Breast epithelium (tissue), 4 donors: ENCODE results near the gene ANKRD23. TPM values are rescaled to one million over a fixed set of nuclear protein-coding genes. Genes with fewer than 3 reads are reported as not detected.
"Not testable (repeated sequence)": the region's sequence is repeated elsewhere in the genome, so short reads cannot be mapped to it uniquely, and the experiment has no call there.

Experiments
- DNase-seq, 2 donors: peaks; one replicate each; pipeline ENCODE4 v3.0.0-alpha.2; 2019; ENCODE audit warnings: low spot score in 2 of 2
- H3K27ac ChIP-seq, 2 donors: fragments of 200-600 bp; sonication (generic) in 1 of 2; one replicate each; pipeline ENCODE4 v1.5.1; 2016 to 2019; ENCODE audit warnings: mild to moderate bottlenecking in 1 of 2
- H3K27me3 ChIP-seq, 2 donors: fragments of 200-600 bp; sonication (generic) in 1 of 2; one replicate each; pipeline versions ENCODE4 v1.5.1 to v1.6.0; 2017 to 2019; ENCODE audit warnings: control low read depth in 1 of 2, mild to moderate bottlenecking in 1 of 2
- H3K36me3 ChIP-seq: fragments of 200-600 bp; one replicate; pipeline ENCODE4 v1.5.1; 2019
- H3K4me1 ChIP-seq, 2 donors: fragments of 200-600 bp; sonication (generic); one replicate each; pipeline ENCODE4 v1.5.1; 2016 to 2019; ENCODE audit warnings: control low read depth in 1 of 2
- H3K4me3 ChIP-seq, 3 donors: fragments of 200-600 bp; sonication (generic); 1 replicate in 2 of 3; 2 replicates in 1 of 3; pipeline ENCODE4 v1.5.1; 2016 to 2019; ENCODE audit warnings: mild to moderate bottlenecking in 3 of 3, moderate library complexity in 2 of 3
- H3K9me3 ChIP-seq, 2 donors: fragments of 200-600 bp; sonication (generic) in 1 of 2; one replicate each; pipeline ENCODE4 v1.5.1; 2016 to 2019; ENCODE audit warnings: control low read depth in 1 of 2
- POLR2A ChIP-seq: fragments of 450-650 bp; IDR thresholded peaks from one replicate; pipeline ENCODE4 v1.6.1; 2016; ENCODE audit warnings: antibody characterized with exemption, mild to moderate bottlenecking, moderate library complexity
- POLR2AphosphoS5 ChIP-seq, 3 donors: sonication (generic); formaldehyde crosslinking; IDR thresholded peaks; one replicate each; pipeline ENCODE4 v1.6.1; 2017; ENCODE audit warnings: antibody characterized with exemption in 3 of 3
- intact Hi-C: fragments of 100-400 bp; cut with DNase I; formaldehyde crosslinking; loops from one replicate; pipeline ENCODE4 v1.15.1; 2023; ENCODE audit warnings: low total_unique reads
- total RNA-seq, 3 donors: library from RNA; depleted of rRNA; stranded (reverse); fragments of >200 nt; gene quantifications; one replicate each; pipeline ENCODE4 v1.1.0, GENCODE V29; 2016
- TF ChIP-seq, protein P1 (sequence below), 3 donors: fragments of 450-650 bp; IDR thresholded peaks; one replicate each; pipeline ENCODE4 v1.5.1; 2016 to 2017; ENCODE audit warnings: antibody characterized with exemption in 3 of 3, mild to moderate bottlenecking in 3 of 3, moderate library complexity in 3 of 3

The ANKRD23 gene
- total RNA-seq, 3 donors from 2014 or later = 3.5 to 9.4 (median 7.2) TPM

DNA sequence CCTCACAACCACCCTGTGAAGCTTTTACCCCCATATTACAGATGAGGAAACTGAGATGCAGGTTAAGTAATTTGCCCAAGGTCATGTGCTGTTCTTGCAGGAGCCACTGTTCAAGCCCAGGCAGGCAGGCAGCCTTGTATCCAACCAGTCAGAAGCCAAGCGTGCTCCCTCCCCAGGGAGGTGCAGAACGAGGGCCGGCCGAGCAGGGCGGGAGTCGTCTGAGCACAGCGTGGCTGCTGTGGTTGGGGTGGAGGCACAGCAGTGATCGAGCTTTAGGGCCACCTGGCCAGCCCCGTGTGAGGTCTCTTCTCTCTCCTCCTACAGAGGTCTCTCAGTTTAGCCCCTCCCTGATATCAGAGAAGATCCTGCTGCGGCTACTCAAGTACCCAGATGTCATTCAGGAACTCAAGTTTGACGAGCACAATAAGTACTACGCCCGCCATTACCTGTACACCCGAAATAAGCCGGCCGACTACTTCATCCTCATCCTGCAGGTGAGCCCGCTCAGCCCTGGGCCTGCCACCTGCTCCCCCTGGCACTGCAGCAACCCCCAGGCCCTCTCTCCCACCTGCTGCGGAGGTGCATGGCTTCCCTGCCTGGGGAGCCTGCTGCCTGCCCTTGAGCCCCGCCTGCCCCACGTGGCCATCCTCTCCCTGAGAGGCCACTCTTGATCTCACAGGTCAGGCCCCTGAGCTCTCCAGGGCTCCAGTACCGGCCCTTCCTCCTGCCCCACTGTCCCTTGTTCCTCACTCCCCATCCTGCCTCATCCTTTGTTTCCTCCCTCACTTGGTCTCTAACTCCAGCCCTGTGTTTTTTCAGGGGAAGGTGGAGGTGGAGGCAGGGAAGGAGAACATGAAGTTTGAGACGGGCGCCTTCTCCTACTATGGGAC lies 44.8 kb downstream of the ANKRD23 start:
- intact Hi-C loops = no loop called here
- no peaks in the 10 kb centered on the region for H3K9me3 ChIP-seq
- TF ChIP-seq POLR2AphosphoS5 (IDR thresholded peaks at IDR 0.05) (no peak), POLR2A (no peak)
- TF ChIP-seq, protein P1, sequence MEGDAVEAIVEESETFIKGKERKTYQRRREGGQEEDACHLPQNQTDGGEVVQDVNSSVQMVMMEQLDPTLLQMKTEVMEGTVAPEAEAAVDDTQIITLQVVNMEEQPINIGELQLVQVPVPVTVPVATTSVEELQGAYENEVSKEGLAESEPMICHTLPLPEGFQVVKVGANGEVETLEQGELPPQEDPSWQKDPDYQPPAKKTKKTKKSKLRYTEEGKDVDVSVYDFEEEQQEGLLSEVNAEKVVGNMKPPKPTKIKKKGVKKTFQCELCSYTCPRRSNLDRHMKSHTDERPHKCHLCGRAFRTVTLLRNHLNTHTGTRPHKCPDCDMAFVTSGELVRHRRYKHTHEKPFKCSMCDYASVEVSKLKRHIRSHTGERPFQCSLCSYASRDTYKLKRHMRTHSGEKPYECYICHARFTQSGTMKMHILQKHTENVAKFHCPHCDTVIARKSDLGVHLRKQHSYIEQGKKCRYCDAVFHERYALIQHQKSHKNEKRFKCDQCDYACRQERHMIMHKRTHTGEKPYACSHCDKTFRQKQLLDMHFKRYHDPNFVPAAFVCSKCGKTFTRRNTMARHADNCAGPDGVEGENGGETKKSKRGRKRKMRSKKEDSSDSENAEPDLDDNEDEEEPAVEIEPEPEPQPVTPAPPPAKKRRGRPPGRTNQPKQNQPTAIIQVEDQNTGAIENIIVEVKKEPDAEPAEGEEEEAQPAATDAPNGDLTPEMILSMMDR (IDR thresholded peaks at IDR 0.05) = no peak
- no peak overlapping the region for H3K4me3 ChIP-seq
- H3K4me1 ChIP-seq = no peaks in the 10 kb centered on the region
- no peaks in the 10 kb centered on the region for H3K27me3 ChIP-seq
- H3K36me3 ChIP-seq = no peaks in the 10 kb centered on the region
- H3K27ac ChIP-seq = no peak overlapping the region
- DNase-seq = no peak

DNA sequence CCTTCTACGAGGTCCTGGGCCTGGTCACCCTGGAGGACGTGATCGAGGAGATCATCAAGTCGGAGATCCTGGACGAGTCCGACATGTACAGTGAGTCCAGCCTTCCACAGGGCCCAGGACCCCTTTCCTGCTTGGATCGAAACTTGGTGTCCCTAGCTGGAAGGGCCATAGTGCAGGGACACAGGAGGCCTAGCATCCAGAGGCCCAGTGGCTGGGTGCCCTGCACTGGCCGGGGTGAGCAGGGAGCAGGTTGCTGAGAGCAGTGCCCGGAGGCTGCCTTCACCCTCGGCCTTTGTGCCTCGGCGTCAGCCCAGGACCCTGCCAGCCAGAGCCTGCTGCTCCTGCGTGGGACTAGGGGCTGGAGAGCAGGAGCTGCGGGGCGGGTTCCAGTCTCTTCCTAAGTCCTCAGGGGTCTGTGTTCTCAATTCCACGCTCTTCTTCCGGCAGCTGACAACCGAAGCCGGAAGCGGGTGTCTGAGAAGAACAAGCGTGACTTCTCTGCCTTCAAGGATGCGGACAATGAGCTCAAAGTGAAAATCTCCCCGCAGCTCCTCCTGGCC lies 46.7 kb downstream of the ANKRD23 start:
- intact Hi-C loops = no loop called here
- TF ChIP-seq POLR2A = no peak
- TF ChIP-seq POLR2AphosphoS5 (IDR thresholded peaks at IDR 0.05) = no peak
- Histone ChIP-seq H3K4me1 (no peaks in the 10 kb centered on the region), H3K9me3 (no peaks in the 10 kb centered on the region), H3K27ac (no peak overlapping the region), H3K4me3 (no peak overlapping the region), H3K36me3 (no peaks in the 10 kb centered on the region), H3K27me3 (no peaks in the 10 kb centered on the region)
- DNase-seq = no peak

DNA sequence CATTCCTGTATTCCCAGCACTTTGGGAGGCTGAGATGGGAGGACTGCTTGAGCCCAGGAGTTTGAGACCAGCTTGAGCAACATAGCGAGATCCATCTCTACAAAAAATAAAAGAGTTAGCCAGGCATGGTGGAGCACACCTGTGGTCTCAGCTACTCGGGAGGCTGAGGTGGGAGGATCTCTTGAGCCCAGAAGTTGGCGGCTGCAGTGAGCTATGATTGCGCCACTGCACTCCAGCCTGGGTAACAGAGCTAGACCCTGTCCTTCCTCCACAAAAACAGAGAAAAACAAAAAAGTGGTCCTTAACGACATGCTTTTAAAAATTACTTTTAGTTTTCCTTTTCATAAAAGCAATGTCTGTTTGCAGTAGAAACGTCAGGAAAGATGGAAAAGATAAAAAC lies 47.3 kb downstream of the ANKRD23 start:
- DNase-seq, H3K4me3 ChIP-seq, H3K36me3 ChIP-seq, intact Hi-C loops, H3K27ac ChIP-seq, H3K9me3 ChIP-seq, H3K4me1 ChIP-seq, H3K27me3 ChIP-seq: not testable (repeated sequence)

DNA sequence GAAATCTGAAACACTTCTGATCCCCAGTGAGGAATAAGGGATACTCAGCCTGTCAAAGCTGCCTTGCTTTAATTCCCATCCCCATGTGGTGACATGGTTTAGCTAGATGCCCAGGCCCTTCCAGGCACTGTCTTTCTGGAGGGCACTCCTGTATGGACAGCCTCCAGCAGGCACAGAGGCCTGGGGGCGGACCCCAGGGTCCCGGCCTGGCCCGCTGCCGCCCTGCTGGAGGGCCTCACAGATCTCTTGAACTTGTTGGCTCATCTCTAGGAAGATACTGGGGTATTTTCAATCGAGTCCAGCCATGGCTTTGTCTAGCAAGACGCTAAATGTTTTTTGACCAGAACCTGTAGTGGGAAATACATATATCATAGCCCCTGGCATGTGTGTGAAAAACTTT lies 48.7 kb downstream of the ANKRD23 start:
- H3K27ac ChIP-seq = no peak overlapping the region
- H3K4me1 ChIP-seq = no peaks in the 10 kb centered on the region
- TF ChIP-seq POLR2A = no peak
- TF ChIP-seq, protein P1 (IDR thresholded peaks at IDR 0.05) = no peak
- TF ChIP-seq POLR2AphosphoS5 (IDR thresholded peaks at IDR 0.05) = no peak
- H3K9me3 ChIP-seq = no peaks in the 10 kb centered on the region
- no peaks in the 10 kb centered on the region for H3K27me3 ChIP-seq
- DNase-seq = no peak
- H3K36me3 ChIP-seq = no peaks in the 10 kb centered on the region
- H3K4me3 ChIP-seq = no peak overlapping the region
- intact Hi-C loops = no loop called here

DNA sequence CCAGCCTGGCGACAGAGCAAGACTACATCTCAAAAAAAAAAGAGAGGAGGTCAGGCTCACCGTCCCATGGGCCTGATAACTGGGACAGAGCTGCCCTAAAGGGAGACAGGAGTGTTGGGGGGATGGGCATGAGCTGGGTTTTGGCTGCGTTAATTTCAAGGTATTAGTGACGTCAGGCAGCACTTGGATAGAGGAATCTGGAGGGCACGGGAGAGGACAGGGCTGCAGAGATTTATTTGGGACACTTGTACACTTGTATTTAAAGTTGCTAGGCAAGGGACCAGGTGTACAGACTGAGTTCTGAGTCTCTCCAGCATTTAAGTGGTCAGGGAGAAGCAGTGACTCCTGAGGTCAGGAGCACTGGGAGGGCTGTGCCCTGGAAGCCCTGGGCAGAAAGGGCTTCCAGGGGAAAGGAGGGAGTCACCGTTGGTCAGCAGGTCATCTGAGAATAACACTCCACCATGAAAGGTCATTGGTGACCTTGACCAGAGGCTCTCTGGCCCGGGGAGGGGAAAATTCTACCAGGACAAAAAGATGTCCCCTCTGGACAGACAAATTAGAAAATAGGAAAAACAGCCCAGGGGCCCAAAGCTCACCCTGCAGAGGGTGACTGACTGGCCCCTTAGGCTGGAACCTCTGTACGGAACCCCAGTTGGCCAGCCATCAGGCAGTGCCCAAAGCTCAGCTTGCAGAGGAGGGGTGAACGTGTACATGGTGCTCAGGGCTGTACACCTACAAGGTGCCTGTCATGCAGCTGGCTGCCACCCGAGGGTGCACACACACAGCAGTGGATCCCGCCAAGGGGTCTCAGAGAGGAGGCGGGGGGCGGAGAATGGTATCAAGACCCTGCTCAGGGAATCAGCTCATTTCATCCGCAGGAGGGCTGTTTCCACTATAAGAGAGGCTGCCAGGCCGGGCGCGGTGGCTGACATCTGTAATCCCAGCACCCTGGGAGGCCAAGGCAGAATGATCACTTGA lies 50.8 kb downstream of the ANKRD23 start:
- Histone ChIP-seq H3K27me3 (no peaks in the 10 kb centered on the region), H3K36me3 (no peaks in the 10 kb centered on the region), H3K9me3 (no peaks in the 10 kb centered on the region), H3K27ac (no peak overlapping the region), H3K4me1 (no peaks in the 10 kb centered on the region), H3K4me3 (no peak overlapping the region)
- no peak for DNase-seq
- intact Hi-C loops = no loop called here
- TF ChIP-seq POLR2A = no peak
- TF ChIP-seq, protein P1 (IDR thresholded peaks at IDR 0.05) = no peak
- TF ChIP-seq POLR2AphosphoS5 (IDR thresholded peaks at IDR 0.05) = no peak
